Measurements from ENCODE around the gene PRKCI. TPM values are rescaled to one million over a fixed set of nuclear protein-coding genes. Genes with fewer than 3 reads are reported as not detected.

Gene PRKCI
- 11.0 to 19.9 TPM (median 18.0 TPM) in 5 replicates for total RNA-seq (2022; extraction: Qiagen RNA extraction; ENCODE audit: low read depth)

GRCh38 chr3:170221924-170222646 lies at the start of gene PRKCI:
Gene PRKCI (plus strand): TSS chr3:170222424. CDS start chr3:170222670, 246 bp downstream.

GRCh38 chr3:170180908-170181885 lies 41.0 kb upstream of the PRKCI start, which contains the start of gene PHC3:
Gene PHC3 (minus strand): TSS chr3:170181733. CDS start chr3:170181715, 18 bp downstream.

Other genes with a start within 250 kb of the PRKCI start
- 1.1 to 2.4 TPM (median 1.9 TPM) in 5 replicates for gene GPR160, start 184.4 kb upstream of the PRKCI start, total RNA-seq (2022; extraction: Qiagen RNA extraction; ENCODE audit: low read depth)
- 8.8 to 21.3 TPM (median 13.1 TPM) in 5 replicates for gene PHC3, start 40.7 kb upstream of the PRKCI start, total RNA-seq (2022; extraction: Qiagen RNA extraction; ENCODE audit: low read depth)
- 17.4 to 33.6 TPM (median 29.7 TPM) in 5 replicates for gene SKIL, start 135.3 kb downstream of the PRKCI start, total RNA-seq (2022; extraction: Qiagen RNA extraction; ENCODE audit: low read depth)
- gene CLDN11, start 196.4 kb downstream of the PRKCI start, total RNA-seq (2022; extraction: Qiagen RNA extraction; ENCODE audit: low read depth) = 0.19 to 0.21 TPM in 2 of 5 replicates, not detected in the others

Data from A549 treated with ZK216348 at 1 μM for 4 hours (cell line).